KMS-11 (cell line): ENCODE data around the gene MAGEB4.

Experiments
- H2AFZ ChIP-seq: fragments of 200-600 bp; sonication (generic); 2 replicates; pipeline ENCODE4 v1.6.1; 2016; ENCODE audit warnings: antibody characterized with exemption, mixed run types, low read depth
- H3K27ac ChIP-seq: fragments of 200-600 bp; sonication (generic); 2 replicates; pipeline ENCODE4 v1.6.1; 2016; ENCODE audit warnings: mild to moderate bottlenecking, mixed run types
- H3K27me3 ChIP-seq: fragments of 200-600 bp; sonication (generic); 2 replicates; pipeline ENCODE4 v1.6.1; 2017; ENCODE audit warnings: mild to moderate bottlenecking, low read depth, mixed run types, moderate library complexity; ENCODE audit not compliant: insufficient read depth
- H3K36me3 ChIP-seq: fragments of 200-600 bp; sonication (generic); 2 replicates; pipeline ENCODE4 v1.6.1; 2017; ENCODE audit warnings: mild to moderate bottlenecking, mixed run types; ENCODE audit not compliant: insufficient read depth
- H3K4me1 ChIP-seq: fragments of 200-600 bp; sonication (generic); 2 replicates; pipeline ENCODE4 v1.6.1; 2016; ENCODE audit warnings: mild to moderate bottlenecking, low read depth, mixed run types; ENCODE audit not compliant: poor library complexity, severe bottlenecking
- H3K4me2 ChIP-seq: fragments of 200-600 bp; sonication (generic); 2 replicates; pipeline ENCODE4 v1.7.0; 2016; ENCODE audit warnings: mild to moderate bottlenecking, mixed run types
- H3K4me3 ChIP-seq: fragments of 200-600 bp; sonication (generic); IDR thresholded peaks from 2 replicates; pipeline ENCODE4 v1.6.1; 2017; ENCODE audit warnings: low read depth, low read length, mixed read lengths; ENCODE audit not compliant: insufficient read depth
- H3K79me2 ChIP-seq: fragments of 200-600 bp; sonication (generic); 2 replicates; pipeline ENCODE4 v1.6.1; 2016; ENCODE audit warnings: low read depth, mixed run types; ENCODE audit not compliant: insufficient read depth
- H3K9ac ChIP-seq: fragments of 200-600 bp; sonication (generic); 2 replicates; pipeline ENCODE4 v1.6.1; 2016; ENCODE audit warnings: mild to moderate bottlenecking, mixed run types
- H4K20me1 ChIP-seq: fragments of 200-600 bp; sonication (generic); 2 replicates; pipeline ENCODE4 v1.6.1; 2016; ENCODE audit warnings: mild to moderate bottlenecking, mixed run types; ENCODE audit not compliant: insufficient read depth
- CTCF ChIP-seq: fragments of 200-600 bp; sonication (generic); conservative IDR thresholded peaks from 2 replicates; pipeline ENCODE4 v1.6.1; 2017; ENCODE audit warnings: low read depth, mild to moderate bottlenecking, antibody characterized with exemption, low read length, moderate library complexity, mixed read lengths

MAGEB4 gene

GRCh38 chrX:30283456-30284200 lies 41.8 kb downstream of the MAGEB4 start:
- Histone ChIP-seq H3K4me2 (no peak overlapping the region), H2AFZ (no peak overlapping the region), H3K27me3 (no peaks in the 10 kb centered on the region), H3K4me3 (no peak overlapping the region), H3K4me1 (no peaks in the 10 kb centered on the region), H4K20me1 (no peaks in the 10 kb centered on the region), H3K27ac (no peak overlapping the region), H3K36me3 (no peaks in the 10 kb centered on the region), H3K79me2 (no peaks in the 10 kb centered on the region), H3K9ac (no peak overlapping the region)
- TF ChIP-seq CTCF = no peak
